GM12878 (cell line): ENCODE results near the gene CDK5RAP3. TPM values are rescaled to one million over a fixed set of nuclear protein-coding genes. Genes with fewer than 3 reads are reported as not detected.

Source experiments
- BHLHE40 ChIP-seq, 2 experiments: fragments of 450-650 bp in 1 of 2; IDR thresholded peaks; 2 replicates each; pipeline ENCODE4 v1.6.1; 2011 to 2017; ENCODE audit warnings: low read depth in 2 of 2, borderline replicate concordance in 1 of 2, improper control_type of control experiment in 1 of 2, low read length in 1 of 2, mild to moderate bottlenecking in 1 of 2
- CHD1 ChIP-seq: IDR thresholded peaks from 2 replicates; pipeline ENCODE4 v1.6.1; 2012; ENCODE audit warnings: low read depth, low read length, improper control_type of control experiment
- CREB1 ChIP-seq: IDR thresholded peaks from 2 replicates; pipeline ENCODE4 v1.6.1; 2012; ENCODE audit warnings: low read depth, mild to moderate bottlenecking, inconsistent platforms
- E4F1 ChIP-seq: fragments of 450-650 bp; IDR thresholded peaks from 2 replicates; pipeline ENCODE4 v1.6.1; 2018; ENCODE audit warnings: borderline replicate concordance, mild to moderate bottlenecking; ENCODE audit not compliant: partially characterized antibody
- ETV6 ChIP-seq, 2 experiments: fragments of 450-650 bp in 1 of 2; IDR thresholded peaks in 1 of 2; conservative IDR thresholded peaks in 1 of 2; 2 replicates each; pipeline ENCODE4 v1.6.1; 2014; ENCODE audit warnings: antibody characterized with exemption in 1 of 2, borderline replicate concordance in 1 of 2, low read depth in 1 of 2, mild to moderate bottlenecking in 1 of 2, moderate library complexity in 1 of 2
- GATAD2B ChIP-seq: fragments of 450-650 bp; conservative IDR thresholded peaks from 2 replicates; pipeline ENCODE4 v1.6.1; 2017; ENCODE audit warnings: low read depth, mild to moderate bottlenecking, moderate library complexity
- HDAC6 ChIP-seq: fragments of 200-600 bp; sonication (generic); IDR thresholded peaks from one replicate; pipeline ENCODE4 v1.8.0; 2017; ENCODE audit warnings: antibody characterized with exemption; ENCODE audit not compliant: unreplicated experiment
- IKZF2 ChIP-seq, 2 experiments: fragments of 450-650 bp; IDR thresholded peaks; 2 replicates each; pipeline ENCODE4 v1.6.1; 2017; ENCODE audit warnings: mild to moderate bottlenecking in 2 of 2, moderate library complexity in 2 of 2
- IRF5 ChIP-seq: fragments of 450-650 bp; IDR thresholded peaks from 2 replicates; pipeline ENCODE4 v1.6.1; 2017; ENCODE audit warnings: borderline replicate concordance
- POLR2AphosphoS2 ChIP-seq: IDR thresholded peaks from 2 replicates; pipeline ENCODE4 v1.6.1; 2011; ENCODE audit warnings: low read depth, mild to moderate bottlenecking, low read length, improper control_type of control experiment, moderate library complexity
- POU2F2 ChIP-seq: IDR thresholded peaks from 3 replicates; pipeline ENCODE4 v1.6.1; 2011; ENCODE audit warnings: low read depth, mild to moderate bottlenecking, low read length, borderline replicate concordance
- SIN3A ChIP-seq: IDR thresholded peaks from 2 replicates; pipeline ENCODE4 v1.6.1; 2012; ENCODE audit warnings: low read depth, low read length, improper control_type of control experiment
- SMC3 ChIP-seq: IDR thresholded peaks from 2 replicates; pipeline ENCODE4 v1.6.1; 2011; ENCODE audit warnings: low read length, improper control_type of control experiment, borderline replicate concordance
- WRNIP1 ChIP-seq: IDR thresholded peaks from 2 replicates; pipeline ENCODE4 v1.6.1; 2011; ENCODE audit warnings: low read depth, low read length, improper control_type of control experiment, borderline replicate concordance
- ZNF274 ChIP-seq: IDR thresholded peaks from one replicate; pipeline ENCODE4 v1.8.0; 2011; ENCODE audit not compliant: insufficient read length, insufficient read depth
- polyA plus RNA-seq, 11 experiments: library from polyadenylated mRNA; depleted of rRNA in 4 of 11; unstranded in 6 of 11; stranded (reverse) in 5 of 11; fragments of >200 nt; fragmentation: Nextera tagmentation in 4 of 11; fragmentation: Illumina TruSeq in 1 of 11; extraction: Ambion mirVana in 4 of 11; extraction: Trizol in 1 of 11; gene quantifications; 1 replicate in 1 of 11; 2 replicates in 10 of 11; pipeline versions ENCODE4 v1.2.1 to v1.2.3, GENCODE V29; 2011 to 2016; ENCODE audit warnings: inconsistent platforms in 2 of 11, missing spikeins in 2 of 11, low read depth in 1 of 11
- total RNA-seq, 4 experiments: library from RNA; depleted of rRNA in 3 of 4; stranded (reverse); fragments of >200 nt in 3 of 4; fragmentation: Illumina TruSeq in 1 of 4; extraction: Trizol in 1 of 4; gene quantifications; 2 replicates each; pipeline versions ENCODE4 v1.2.1 to v1.2.3, GENCODE V29; 2013 to 2021

The CDK5RAP3 gene
- total and polyA plus RNA-seq, 10 of the 15 experiments (the other 5 are each of a cell fraction or from before 2014, with no cell fraction given) = 69.4 to 237 (median 160) TPM

- TF ChIP-seq POU2F2 (no peak), POLR2AphosphoS2 (no peak), IKZF2 (IDR thresholded peaks at IDR 0.05) (no peak), WRNIP1 (no peak), HDAC6 (no peak), SIN3A (no peak), E4F1 (no peak), BHLHE40 (IDR thresholded peaks at IDR 0.05; ENCODE audit: borderline replicate concordance in 1 of 2, low read depth in 2 of 2, low read length in 1 of 2) (no peak), IRF5 (no peak), ETV6 (conservative IDR thresholded peaks at IDR 0.05 in 1 of 2, IDR thresholded peaks at IDR 0.05 in 1 of 2; ENCODE audit: borderline replicate concordance in 1 of 2, low read depth in 1 of 2) (no peak), SMC3 (peak; percentile 90), GATAD2B (no peak), ZNF274 (no peak), CREB1 (0 out of 2 replicates have a peak, but pooled peaks have one; percentile 12), CHD1 (no peak)
These were observed 7.4 kb downstream of the CDK5RAP3 start (continued) for GRCh38 chr17:47978324-47978723.
